GM18526 (cell line): ENCODE measurements around the gene SLC25A6.

Experiments used
- POLR2A ChIP-seq: IDR thresholded peaks from 3 replicates; pipeline ENCODE4 v1.6.1; 2011; ENCODE audit not compliant: insufficient read length; ENCODE audit errors: extremely low read depth

Gene SLC25A6

DNA sequence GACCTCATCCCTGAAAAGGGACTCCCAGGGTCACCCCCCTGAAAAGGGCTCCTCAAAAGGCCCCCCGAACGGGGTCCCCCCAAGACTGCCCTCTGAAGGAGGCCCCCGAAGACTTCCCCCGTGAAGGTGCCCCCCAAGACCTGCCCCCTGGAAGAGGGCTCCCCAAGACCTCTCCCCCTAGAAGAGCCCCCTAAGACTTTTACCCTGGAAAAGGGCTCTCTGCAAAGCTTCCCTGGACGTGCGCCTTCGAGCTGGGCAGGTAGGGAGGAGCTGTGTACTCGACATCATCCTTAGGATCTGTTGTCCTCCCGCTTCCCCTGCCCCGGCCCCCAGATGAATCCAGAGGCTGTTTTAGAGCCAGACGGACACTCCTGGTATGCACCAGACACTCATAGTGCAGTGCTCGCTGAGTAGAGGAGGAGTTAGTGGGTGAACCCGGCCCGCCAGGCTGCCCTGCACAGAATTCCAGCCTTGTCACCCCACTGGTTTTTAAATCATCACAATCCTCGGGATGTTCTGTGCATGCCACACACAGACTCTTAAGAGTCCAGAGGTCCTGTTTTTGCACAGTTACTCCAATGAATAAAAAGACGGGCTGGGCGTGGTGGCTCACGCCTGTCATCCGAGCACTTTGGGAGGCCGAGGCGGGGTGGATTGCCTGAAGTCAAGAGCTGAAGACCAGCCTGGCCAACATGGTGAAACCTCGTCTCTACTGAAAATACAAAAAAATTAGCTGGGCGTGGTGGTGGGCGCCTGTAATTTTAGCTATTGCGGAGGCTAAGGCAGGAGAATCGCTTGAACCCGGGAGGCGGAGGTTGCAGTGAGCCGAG lies 5.7 kb upstream of the SLC25A6 start:
- no peak for TF ChIP-seq POLR2A

DNA sequence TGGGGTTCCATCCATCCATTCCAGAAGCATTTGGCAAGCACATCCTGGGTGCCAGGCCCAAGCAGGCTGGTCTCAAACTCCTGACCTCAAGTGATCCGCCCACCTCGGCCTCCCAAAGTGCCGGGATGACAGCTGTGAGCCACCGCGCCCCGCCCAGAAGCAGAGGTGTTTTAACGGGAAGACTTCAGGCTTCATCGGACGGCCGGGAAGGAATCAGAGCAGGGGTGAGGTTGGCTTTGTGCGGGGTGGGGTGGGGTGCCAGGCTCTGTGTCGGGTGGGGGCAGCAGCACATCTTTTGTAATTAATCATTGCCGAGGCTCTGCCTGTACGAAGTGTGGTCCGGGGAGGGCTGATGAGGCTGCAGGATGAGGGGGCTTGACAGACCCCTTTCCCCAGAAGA lies 5.1 kb upstream of the SLC25A6 start:
- no peak for TF ChIP-seq POLR2A

- TF ChIP-seq POLR2A: no peak
These were observed 3.8 kb upstream of the SLC25A6 start for GRCh38 chrX:1395646-1396216.

DNA sequence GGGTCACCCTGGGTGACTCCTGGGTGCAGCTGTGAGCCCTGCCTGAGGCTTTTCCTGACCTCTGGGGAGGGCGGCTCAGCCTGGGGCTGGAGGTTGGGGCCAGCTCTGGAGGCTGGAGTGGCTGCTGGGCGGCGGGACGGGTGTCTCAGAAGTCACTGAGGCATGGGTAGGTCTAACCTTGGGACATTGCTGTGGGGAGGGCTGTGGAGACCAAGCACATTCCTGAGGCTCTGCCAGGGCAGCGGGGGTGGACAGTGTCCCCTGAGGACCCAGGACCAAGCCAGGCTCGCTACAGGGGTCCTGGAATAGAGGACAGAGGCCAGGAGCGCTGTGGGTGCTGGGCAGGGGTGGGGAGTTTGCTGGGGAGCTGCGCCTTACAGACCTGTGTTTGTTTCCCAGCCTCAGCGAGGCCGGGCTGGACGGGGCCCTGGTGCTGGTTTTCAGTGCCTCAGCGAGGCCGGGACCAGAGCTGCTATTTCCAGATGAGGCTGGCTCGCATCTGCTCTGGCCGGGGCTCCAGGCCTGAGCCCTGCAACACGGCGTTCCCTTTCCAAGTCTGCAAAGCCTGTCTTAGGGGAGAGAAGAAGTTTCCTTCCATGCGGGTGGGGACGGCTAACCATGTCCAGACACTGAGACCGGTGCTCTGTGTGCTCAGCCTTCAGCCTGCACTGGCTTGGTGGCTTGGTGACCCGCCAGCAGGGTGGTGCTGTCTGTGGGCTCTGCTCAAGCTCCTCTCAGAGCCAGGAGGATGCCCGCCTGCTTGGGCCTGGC lies 3.0 kb upstream of the SLC25A6 start:
- no peak for TF ChIP-seq POLR2A

GRCh38 chrX:1393871-1394615 lies 2.1 kb upstream of the SLC25A6 start:
- no peak for TF ChIP-seq POLR2A

GRCh38 chrX:1392376-1393068 lies 609 bp upstream of the SLC25A6 start:
- TF ChIP-seq POLR2A: no peak

DNA sequence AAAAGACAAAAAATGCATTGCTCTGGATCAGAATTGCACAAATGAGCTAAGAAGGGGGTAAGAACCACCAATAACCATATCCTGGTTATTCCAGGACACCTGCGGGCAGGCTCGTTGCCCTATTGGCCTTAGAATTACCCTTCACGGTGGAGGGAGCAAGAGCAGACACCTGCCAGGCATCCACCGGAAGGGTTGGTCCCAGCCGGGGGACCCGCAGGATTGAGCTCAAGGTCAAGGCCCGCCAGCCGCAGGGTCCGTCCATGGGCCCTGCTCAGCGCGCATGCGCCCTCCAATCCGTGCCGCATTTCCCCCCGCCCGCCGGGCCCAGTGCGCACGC lies 575 bp downstream of the SLC25A6 start:
- TF ChIP-seq POLR2A: no peak

- no peak for TF ChIP-seq POLR2A
These were observed 1.1 kb downstream of the SLC25A6 start for GRCh38 chrX:1390621-1391369.

DNA sequence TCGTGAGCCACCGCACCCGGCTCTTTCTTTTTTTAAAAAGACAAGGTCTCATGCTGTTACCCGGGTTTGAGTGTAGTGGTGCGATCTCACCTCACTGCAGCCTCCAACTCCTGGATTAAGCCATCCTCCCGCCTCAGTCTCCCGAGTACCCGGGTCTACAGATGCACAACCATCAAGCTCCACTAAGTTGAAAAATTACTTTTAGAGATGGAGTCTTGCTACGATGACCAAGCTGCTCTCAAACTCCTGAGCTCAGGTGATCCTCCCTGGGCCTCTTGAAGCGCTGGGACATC lies 2.0 kb downstream of the SLC25A6 start:
- TF ChIP-seq POLR2A: no peak

DNA sequence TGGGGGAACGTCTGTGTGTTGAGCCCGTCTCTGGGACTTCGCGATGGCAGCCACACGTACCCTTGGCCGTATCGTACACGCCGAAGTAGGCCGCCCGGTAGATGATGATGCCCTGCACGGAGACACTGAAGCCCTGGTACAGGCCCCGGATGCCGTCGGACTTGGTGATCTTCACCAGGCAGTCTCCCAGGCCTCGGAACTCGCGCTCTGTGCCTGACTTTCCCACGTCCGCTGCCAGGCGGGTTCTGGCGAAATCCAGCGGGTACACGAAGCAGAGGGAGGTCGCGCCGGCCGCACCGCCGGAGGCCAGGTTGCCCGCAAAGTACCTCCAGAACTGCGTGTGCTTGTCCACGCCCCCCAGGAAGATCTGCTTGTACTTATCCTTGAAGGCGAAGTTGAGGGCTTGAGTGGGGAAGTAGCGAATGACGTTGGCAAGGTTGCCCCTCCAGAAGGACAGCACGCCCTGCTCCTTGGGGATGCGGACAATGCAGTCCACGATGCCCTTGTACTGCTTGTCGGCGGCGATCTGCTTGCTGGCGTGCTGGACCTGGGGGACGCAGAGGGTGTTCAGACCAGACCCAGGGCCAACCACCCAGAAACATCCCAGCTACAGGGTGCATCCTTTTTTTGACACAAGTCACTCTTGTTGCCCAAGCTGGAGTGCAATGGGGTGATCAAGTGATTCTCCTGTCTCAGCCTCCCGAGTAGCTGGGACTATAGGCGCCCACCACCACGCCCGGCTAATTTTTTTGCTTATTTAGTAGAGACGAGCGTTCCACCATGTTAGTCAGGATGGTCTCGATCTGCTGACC lies 2.5 kb downstream of the SLC25A6 start:
- no peak for TF ChIP-seq POLR2A

GRCh38 chrX:1388651-1389050 lies 3.3 kb downstream of the SLC25A6 start:
- no peak for TF ChIP-seq POLR2A

DNA sequence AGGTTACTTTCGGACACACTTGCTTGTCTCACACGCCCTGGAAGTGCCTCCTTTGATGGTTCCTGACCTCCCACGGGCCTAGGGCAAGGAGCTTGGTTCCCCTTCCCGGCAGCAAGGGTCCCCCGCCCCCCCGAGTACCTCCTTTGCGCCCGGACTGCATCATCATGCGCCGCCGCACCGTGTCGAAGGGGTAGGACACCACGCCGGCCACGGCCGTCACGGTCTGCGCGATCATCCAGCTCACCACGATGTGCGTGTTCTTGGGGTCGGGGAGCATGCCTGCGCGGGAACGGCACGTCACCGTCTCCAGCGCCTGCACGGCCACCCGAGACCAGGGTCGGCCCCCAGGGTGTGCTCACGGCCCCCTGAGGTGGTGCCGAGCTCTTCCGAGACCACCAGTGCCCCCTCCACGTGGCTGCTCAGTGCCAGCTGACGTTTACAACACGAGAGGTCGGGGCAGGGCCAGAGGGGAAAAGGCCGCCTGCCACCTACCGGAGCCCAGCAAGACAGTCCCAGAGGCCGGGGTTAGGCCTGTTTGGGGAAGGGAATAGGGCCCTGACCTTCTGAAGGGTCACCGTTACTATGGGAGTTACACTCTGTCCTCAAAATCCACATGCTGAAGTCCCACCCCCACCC lies 4.7 kb downstream of the SLC25A6 start:
- no peak for TF ChIP-seq POLR2A
